ENCODE data around the gene ZNF485. TPM values are rescaled to one million over a fixed set of nuclear protein-coding genes. Genes with fewer than 3 reads are reported as not detected.
A peak's percentile ranks its signal among the peaks of the same experiment; 100 is the strongest.
"Not testable (repeated sequence)": the region's sequence is repeated elsewhere in the genome, so short reads cannot be mapped to it uniquely, and the experiment has no call there.

Gene ZNF485
- total RNA-seq, 1 experiment from 2014 or later: 7.5 TPM

GRCh38 chr10:43576062-43576461, 30.2 kb upstream of the ZNF485 start:
- H3K27ac ChIP-seq (ENCODE audit: low read length): no peak overlapping the region
- no peak overlapping the region for H3K4me3 ChIP-seq (ENCODE audit: low read length)
- peaks cover 3% of the 10 kb centered on the region; the same call in 1 of the 2 replicates for H3K9me3 ChIP-seq (ENCODE audit: low read length)

GRCh38 chr10:43576580-43576979, 29.7 kb upstream of the ZNF485 start:
- Histone ChIP-seq H3K4me3 (ENCODE audit: low read length) (no peak overlapping the region), H2AFZ (ENCODE audit: low read length) (no peak overlapping the region), H3K79me2 (ENCODE audit: low read length) (peaks cover 9% of the 10 kb centered on the region; the same call in 1 of the 2 replicates), H3K4me2 (ENCODE audit: low read depth, low read length, poor library complexity, severe bottlenecking) (no peak overlapping the region), H3K27me3 (ENCODE audit: low read length) (no peaks in the 10 kb centered on the region), H4K20me1 (ENCODE audit: insufficient read depth, low read depth, low read length) (no peaks in the 10 kb centered on the region), H3K9me2 (replicated peaks; ENCODE audit: insufficient read depth, low read length) (no peaks in the 10 kb centered on the region), H3K4me1 (ENCODE audit: low read length) (peaks cover 8% of the 10 kb centered on the region), H3K9me3 (ENCODE audit: low read length) (peaks cover 3% of the 10 kb centered on the region; the same call in 1 of the 2 replicates), H3K27ac (ENCODE audit: low read length) (no peak overlapping the region), H3K36me3 (ENCODE audit: insufficient read depth, low read length) (no peaks in the 10 kb centered on the region; the same call in 1 of the 2 replicates), H3K9ac (ENCODE audit: low read length) (no peak overlapping the region)
- DNase-seq: peak; percentile 24

More at GRCh38 chr10:43576062-43576461, 30.2 kb upstream of the ZNF485 start:
- H3K79me2 ChIP-seq (ENCODE audit: low read length): peaks cover 9% of the 10 kb centered on the region; the same call in 1 of the 2 replicates
- no peak for DNase-seq
- no peaks in the 10 kb centered on the region for H3K27me3 ChIP-seq (ENCODE audit: low read length)
- H3K9me2 ChIP-seq (replicated peaks; ENCODE audit: insufficient read depth, low read length): no peaks in the 10 kb centered on the region
- H4K20me1 ChIP-seq (ENCODE audit: insufficient read depth, low read depth, low read length): no peaks in the 10 kb centered on the region
- H3K9ac ChIP-seq (ENCODE audit: low read length): no peak overlapping the region
- H2AFZ ChIP-seq (ENCODE audit: low read length): 0 out of 2 replicates have a peak overlapping the region, but pooled peaks have one; percentile 50
- no peaks in the 10 kb centered on the region; the same call in 1 of the 2 replicates for H3K36me3 ChIP-seq (ENCODE audit: insufficient read depth, low read length)
- H3K4me1 ChIP-seq (ENCODE audit: low read length): peaks cover 10% of the 10 kb centered on the region
- no peak overlapping the region for H3K4me2 ChIP-seq (ENCODE audit: low read depth, low read length, poor library complexity, severe bottlenecking)

GRCh38 chr10:43584051-43584450, 22.2 kb upstream of the ZNF485 start:
- Histone ChIP-seq H3K27me3 (ENCODE audit: low read length) (no peaks in the 10 kb centered on the region), H3K4me1 (ENCODE audit: low read length) (no peaks in the 10 kb centered on the region), H3K9me2 (replicated peaks; ENCODE audit: insufficient read depth, low read length) (no peaks in the 10 kb centered on the region), H3K27ac (ENCODE audit: low read length) (no peak overlapping the region), H3K79me2 (ENCODE audit: low read length) (no peaks in the 10 kb centered on the region), H3K9ac (ENCODE audit: low read length) (no peak overlapping the region), H2AFZ (ENCODE audit: low read length) (no peak overlapping the region), H3K9me3 (ENCODE audit: low read length) (no peaks in the 10 kb centered on the region), H3K36me3 (ENCODE audit: insufficient read depth, low read length) (no peaks in the 10 kb centered on the region), H3K4me3 (ENCODE audit: low read length) (no peak overlapping the region), H3K4me2 (ENCODE audit: low read depth, low read length, poor library complexity, severe bottlenecking) (no peak overlapping the region), H4K20me1 (ENCODE audit: insufficient read depth, low read depth, low read length) (no peaks in the 10 kb centered on the region)
- no peak for DNase-seq

GRCh38 chr10:43585046-43585445, 21.2 kb upstream of the ZNF485 start:
- H2AFZ ChIP-seq (ENCODE audit: low read length): no peak overlapping the region
- no peak overlapping the region for H3K4me3 ChIP-seq (ENCODE audit: low read length)
- H3K9me3 ChIP-seq (ENCODE audit: low read length): no peaks in the 10 kb centered on the region
- no peaks in the 10 kb centered on the region for H3K79me2 ChIP-seq (ENCODE audit: low read length)
- H3K27me3 ChIP-seq (ENCODE audit: low read length): no peaks in the 10 kb centered on the region
- no peaks in the 10 kb centered on the region for H3K36me3 ChIP-seq (ENCODE audit: insufficient read depth, low read length)
- DNase-seq: no peak
- H3K9me2 ChIP-seq (replicated peaks; ENCODE audit: insufficient read depth, low read length): no peaks in the 10 kb centered on the region
- H3K4me2 ChIP-seq (ENCODE audit: low read depth, low read length, poor library complexity, severe bottlenecking): no peak overlapping the region
- H3K9ac ChIP-seq (ENCODE audit: low read length): no peak overlapping the region
- no peaks in the 10 kb centered on the region for H3K4me1 ChIP-seq (ENCODE audit: low read length)
- H4K20me1 ChIP-seq (ENCODE audit: insufficient read depth, low read depth, low read length): no peaks in the 10 kb centered on the region
- H3K27ac ChIP-seq (ENCODE audit: low read length): no peak overlapping the region

- H3K4me2 ChIP-seq (ENCODE audit: low read depth, low read length, poor library complexity, severe bottlenecking): no peak overlapping the region
- H3K27ac ChIP-seq (ENCODE audit: low read length): no peak overlapping the region
- no peaks in the 10 kb centered on the region for H3K27me3 ChIP-seq (ENCODE audit: low read length)
- no peak overlapping the region for H3K9ac ChIP-seq (ENCODE audit: low read length)
- H3K79me2 ChIP-seq (ENCODE audit: low read length): no peaks in the 10 kb centered on the region
- H3K9me2 ChIP-seq (replicated peaks; ENCODE audit: insufficient read depth, low read length): no peaks in the 10 kb centered on the region
- H3K4me1 ChIP-seq (ENCODE audit: low read length): no peaks in the 10 kb centered on the region
- H2AFZ ChIP-seq (ENCODE audit: low read length): no peak overlapping the region
- no peaks in the 10 kb centered on the region for H4K20me1 ChIP-seq (ENCODE audit: insufficient read depth, low read depth, low read length)
- peaks cover 1% of the 10 kb centered on the region; the same call in 1 of the 2 replicates for H3K9me3 ChIP-seq (ENCODE audit: low read length)
- no peaks in the 10 kb centered on the region for H3K36me3 ChIP-seq (ENCODE audit: insufficient read depth, low read length)
- H3K4me3 ChIP-seq (ENCODE audit: low read length): no peak overlapping the region
- DNase-seq: no peak
These were observed 20.1 kb upstream of the ZNF485 start for GRCh38 chr10:43585981-43586729.

GRCh38 chr10:43586730-43587115, 19.5 kb upstream of the ZNF485 start:
- not testable (repeated sequence) for H3K4me3 ChIP-seq (ENCODE audit: low read length); H3K4me1 ChIP-seq (ENCODE audit: low read length); H3K27me3 ChIP-seq (ENCODE audit: low read length); H3K79me2 ChIP-seq (ENCODE audit: low read length); H3K9me3 ChIP-seq (ENCODE audit: low read length); H3K4me2 ChIP-seq (ENCODE audit: low read depth, low read length, poor library complexity, severe bottlenecking); H4K20me1 ChIP-seq (ENCODE audit: insufficient read depth, low read depth, low read length); H2AFZ ChIP-seq (ENCODE audit: low read length); H3K27ac ChIP-seq (ENCODE audit: low read length); H3K36me3 ChIP-seq (ENCODE audit: insufficient read depth, low read length); DNase-seq; H3K9ac ChIP-seq (ENCODE audit: low read length); H3K9me2 ChIP-seq (replicated peaks; ENCODE audit: insufficient read depth, low read length)

GRCh38 chr10:43591303-43591904, 14.8 kb upstream of the ZNF485 start:
- H3K27ac ChIP-seq (ENCODE audit: low read length): no peak overlapping the region
- H3K4me3 ChIP-seq (ENCODE audit: low read length): no peak overlapping the region
- H3K4me1 ChIP-seq (ENCODE audit: low read length): peaks cover 8% of the 10 kb centered on the region
- no peak overlapping the region for H3K9ac ChIP-seq (ENCODE audit: low read length)
- H3K79me2 ChIP-seq (ENCODE audit: low read length): no peaks in the 10 kb centered on the region
- H3K9me2 ChIP-seq (replicated peaks; ENCODE audit: insufficient read depth, low read length): no peaks in the 10 kb centered on the region
- no peaks in the 10 kb centered on the region; the same call in 1 of the 2 replicates for H3K36me3 ChIP-seq (ENCODE audit: insufficient read depth, low read length)
- peaks cover 5% of the 10 kb centered on the region; the same call in 1 of the 2 replicates for H3K9me3 ChIP-seq (ENCODE audit: low read length)
- DNase-seq: peak; percentile 36
- H3K4me2 ChIP-seq (ENCODE audit: low read depth, low read length, poor library complexity, severe bottlenecking): no peak overlapping the region
- no peaks in the 10 kb centered on the region for H4K20me1 ChIP-seq (ENCODE audit: insufficient read depth, low read depth, low read length)
- peaks cover 3% of the 10 kb centered on the region; the same call in 1 of the 2 replicates for H3K27me3 ChIP-seq (ENCODE audit: low read length)
- no peak overlapping the region for H2AFZ ChIP-seq (ENCODE audit: low read length)

GRCh38 chr10:43594944-43595589, 11.2 kb upstream of the ZNF485 start:
- Histone ChIP-seq H4K20me1 (ENCODE audit: insufficient read depth, low read depth, low read length) (no peaks in the 10 kb centered on the region), H3K79me2 (ENCODE audit: low read length) (no peaks in the 10 kb centered on the region), H3K4me3 (ENCODE audit: low read length) (peak overlapping the region; percentile 55; the same call in 1 of the 2 replicates), H3K27me3 (ENCODE audit: low read length) (peaks cover 3% of the 10 kb centered on the region; the same call in 1 of the 2 replicates), H3K9ac (ENCODE audit: low read length) (peak overlapping the region; percentile 61), H3K36me3 (ENCODE audit: insufficient read depth, low read length) (no peaks in the 10 kb centered on the region; the same call in 1 of the 2 replicates), H2AFZ (ENCODE audit: low read length) (peak overlapping the region; percentile 88), H3K27ac (ENCODE audit: low read length) (no peak overlapping the region), H3K9me3 (ENCODE audit: low read length) (peaks cover 5% of the 10 kb centered on the region; the same call in 1 of the 2 replicates), H3K4me2 (ENCODE audit: low read depth, low read length, poor library complexity, severe bottlenecking) (peak overlapping the region; percentile 59), H3K9me2 (replicated peaks; ENCODE audit: insufficient read depth, low read length) (no peaks in the 10 kb centered on the region), H3K4me1 (ENCODE audit: low read length) (peaks cover 8% of the 10 kb centered on the region)
- DNase-seq: peak; percentile 38

Data from Karpas-422 (cell line).